ENCODE data around the gene SGCA.

DNA sequence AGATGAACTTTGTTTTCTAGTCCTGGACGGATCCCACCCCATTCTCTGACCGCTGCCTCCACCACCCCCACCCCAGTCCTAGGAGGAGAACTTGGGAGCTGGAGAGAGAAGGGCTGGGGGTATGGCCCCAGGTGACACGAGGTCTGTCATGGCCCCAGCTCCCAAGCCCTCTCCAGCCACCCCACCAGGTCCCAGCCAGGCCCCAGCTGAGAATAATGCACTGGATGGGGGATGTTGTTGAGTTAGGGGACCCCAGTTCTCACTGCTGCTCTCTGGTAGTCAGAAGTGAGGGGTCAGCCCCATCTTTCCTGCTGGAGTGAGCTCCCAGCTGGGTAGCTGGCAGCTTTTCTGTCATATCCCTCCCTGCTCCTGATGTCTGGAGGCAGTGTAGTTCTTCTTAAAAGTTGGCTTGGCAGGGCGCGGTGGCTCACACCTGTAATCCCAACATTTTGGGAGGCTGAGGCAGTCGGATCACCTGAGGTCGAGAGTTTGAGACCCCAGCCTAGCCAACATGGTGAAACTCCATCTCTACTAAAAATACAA is 40.2 kb downstream of the SGCA start:
- no peak for TF ChIP-seq EZH2 (IDR thresholded peaks at IDR 0.05; ENCODE audit: low read depth)
- TF ChIP-seq, protein P1, sequence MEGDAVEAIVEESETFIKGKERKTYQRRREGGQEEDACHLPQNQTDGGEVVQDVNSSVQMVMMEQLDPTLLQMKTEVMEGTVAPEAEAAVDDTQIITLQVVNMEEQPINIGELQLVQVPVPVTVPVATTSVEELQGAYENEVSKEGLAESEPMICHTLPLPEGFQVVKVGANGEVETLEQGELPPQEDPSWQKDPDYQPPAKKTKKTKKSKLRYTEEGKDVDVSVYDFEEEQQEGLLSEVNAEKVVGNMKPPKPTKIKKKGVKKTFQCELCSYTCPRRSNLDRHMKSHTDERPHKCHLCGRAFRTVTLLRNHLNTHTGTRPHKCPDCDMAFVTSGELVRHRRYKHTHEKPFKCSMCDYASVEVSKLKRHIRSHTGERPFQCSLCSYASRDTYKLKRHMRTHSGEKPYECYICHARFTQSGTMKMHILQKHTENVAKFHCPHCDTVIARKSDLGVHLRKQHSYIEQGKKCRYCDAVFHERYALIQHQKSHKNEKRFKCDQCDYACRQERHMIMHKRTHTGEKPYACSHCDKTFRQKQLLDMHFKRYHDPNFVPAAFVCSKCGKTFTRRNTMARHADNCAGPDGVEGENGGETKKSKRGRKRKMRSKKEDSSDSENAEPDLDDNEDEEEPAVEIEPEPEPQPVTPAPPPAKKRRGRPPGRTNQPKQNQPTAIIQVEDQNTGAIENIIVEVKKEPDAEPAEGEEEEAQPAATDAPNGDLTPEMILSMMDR (conservative IDR thresholded peaks at IDR 0.05): no peak

All from PC-9 (cell line).